KMS-11 (cell line): Measurements from ENCODE around the gene LCA5L.

Source experiments
- H2AFZ ChIP-seq: fragments of 200-600 bp; sonication (generic); 2 replicates; pipeline ENCODE4 v1.6.1; 2016; ENCODE audit warnings: antibody characterized with exemption, mixed run types, low read depth
- H3K27ac ChIP-seq: fragments of 200-600 bp; sonication (generic); 2 replicates; pipeline ENCODE4 v1.6.1; 2016; ENCODE audit warnings: mild to moderate bottlenecking, mixed run types
- H3K27me3 ChIP-seq: fragments of 200-600 bp; sonication (generic); 2 replicates; pipeline ENCODE4 v1.6.1; 2017; ENCODE audit warnings: mild to moderate bottlenecking, low read depth, mixed run types, moderate library complexity; ENCODE audit not compliant: insufficient read depth
- H3K36me3 ChIP-seq: fragments of 200-600 bp; sonication (generic); 2 replicates; pipeline ENCODE4 v1.6.1; 2017; ENCODE audit warnings: mild to moderate bottlenecking, mixed run types; ENCODE audit not compliant: insufficient read depth
- H3K4me1 ChIP-seq: fragments of 200-600 bp; sonication (generic); 2 replicates; pipeline ENCODE4 v1.6.1; 2016; ENCODE audit warnings: mild to moderate bottlenecking, low read depth, mixed run types; ENCODE audit not compliant: poor library complexity, severe bottlenecking
- H3K4me2 ChIP-seq: fragments of 200-600 bp; sonication (generic); 2 replicates; pipeline ENCODE4 v1.7.0; 2016; ENCODE audit warnings: mild to moderate bottlenecking, mixed run types
- H3K4me3 ChIP-seq: fragments of 200-600 bp; sonication (generic); IDR thresholded peaks from 2 replicates; pipeline ENCODE4 v1.6.1; 2017; ENCODE audit warnings: low read depth, low read length, mixed read lengths; ENCODE audit not compliant: insufficient read depth
- H3K79me2 ChIP-seq: fragments of 200-600 bp; sonication (generic); 2 replicates; pipeline ENCODE4 v1.6.1; 2016; ENCODE audit warnings: low read depth, mixed run types; ENCODE audit not compliant: insufficient read depth
- H3K9ac ChIP-seq: fragments of 200-600 bp; sonication (generic); 2 replicates; pipeline ENCODE4 v1.6.1; 2016; ENCODE audit warnings: mild to moderate bottlenecking, mixed run types
- H4K20me1 ChIP-seq: fragments of 200-600 bp; sonication (generic); 2 replicates; pipeline ENCODE4 v1.6.1; 2016; ENCODE audit warnings: mild to moderate bottlenecking, mixed run types; ENCODE audit not compliant: insufficient read depth
- CTCF ChIP-seq: fragments of 200-600 bp; sonication (generic); conservative IDR thresholded peaks from 2 replicates; pipeline ENCODE4 v1.6.1; 2017; ENCODE audit warnings: low read depth, mild to moderate bottlenecking, antibody characterized with exemption, low read length, moderate library complexity, mixed read lengths

The LCA5L gene

GRCh38 chr21:39474611-39475010, 29.0 kb upstream of the LCA5L start:
- no peaks in the 10 kb centered on the region for H3K36me3 ChIP-seq

DNA sequence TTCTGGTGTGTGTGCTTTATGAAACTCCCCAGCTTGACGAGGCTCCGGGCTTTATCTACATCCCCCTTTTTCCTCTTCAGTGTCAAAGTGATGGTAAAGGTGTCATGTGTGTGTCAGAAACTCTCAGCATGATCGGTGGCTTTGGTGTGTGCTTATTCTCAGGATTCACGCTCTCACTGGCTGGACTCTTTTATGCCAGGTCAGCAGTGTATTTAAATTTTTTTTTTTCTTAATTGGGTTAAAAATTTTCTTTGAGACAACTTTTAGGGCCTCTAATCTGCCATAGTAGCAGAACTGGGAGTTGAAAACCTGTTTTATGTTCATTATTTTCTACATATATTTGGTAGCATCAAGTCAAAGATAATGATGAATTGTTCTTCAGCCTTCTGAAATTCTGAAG, 27.2 kb upstream of the LCA5L start:
- Histone ChIP-seq H3K9ac (no peak overlapping the region), H3K4me1 (no peaks in the 10 kb centered on the region), H2AFZ (no peak overlapping the region), H3K27ac (no peak overlapping the region), H3K36me3 (no peaks in the 10 kb centered on the region), H3K27me3 (no peaks in the 10 kb centered on the region), H3K4me2 (no peak overlapping the region), H4K20me1 (no peaks in the 10 kb centered on the region), H3K4me3 (no peak overlapping the region), H3K79me2 (no peaks in the 10 kb centered on the region)
- no peak for TF ChIP-seq CTCF

More at GRCh38 chr21:39474611-39475010, 29.0 kb upstream of the LCA5L start:
- H3K9ac ChIP-seq = no peak overlapping the region
- H2AFZ ChIP-seq = no peak overlapping the region
- no peak overlapping the region for H3K4me3 ChIP-seq
- H3K4me2 ChIP-seq = no peak overlapping the region
- no peak for TF ChIP-seq CTCF
- H3K27me3 ChIP-seq = no peaks in the 10 kb centered on the region
- no peaks in the 10 kb centered on the region for H4K20me1 ChIP-seq
- no peaks in the 10 kb centered on the region for H3K4me1 ChIP-seq
- no peaks in the 10 kb centered on the region for H3K79me2 ChIP-seq
- H3K27ac ChIP-seq = no peak overlapping the region

- Histone ChIP-seq H3K9ac (no peak overlapping the region), H3K4me2 (no peak overlapping the region), H3K27me3 (no peaks in the 10 kb centered on the region), H3K79me2 (no peaks in the 10 kb centered on the region), H3K4me1 (no peaks in the 10 kb centered on the region), H3K4me3 (no peak overlapping the region), H2AFZ (no peak overlapping the region), H3K27ac (no peak overlapping the region), H3K36me3 (no peaks in the 10 kb centered on the region), H4K20me1 (no peaks in the 10 kb centered on the region)
- no peak for TF ChIP-seq CTCF
Observed at GRCh38 chr21:39471598-39471997, 26.0 kb upstream of the LCA5L start.

DNA sequence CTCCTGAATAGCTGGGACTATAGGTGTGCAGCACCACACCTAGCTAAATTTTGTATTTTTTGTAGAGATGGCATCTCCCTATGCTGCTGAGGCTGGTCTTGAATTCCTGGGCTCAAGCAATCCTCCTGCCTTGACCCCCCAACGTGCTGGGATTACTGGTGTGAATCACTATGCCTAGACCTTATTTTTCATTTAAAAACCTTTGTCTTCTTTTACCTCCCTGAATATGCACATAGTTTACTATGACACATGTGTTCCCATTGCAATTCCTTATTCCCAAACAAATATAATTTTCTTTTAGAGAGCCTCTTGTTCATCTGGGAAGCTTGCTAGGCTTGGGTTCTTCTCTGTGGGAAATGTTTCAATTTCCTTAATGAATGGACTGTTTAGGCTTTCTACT, 23.0 kb upstream of the LCA5L start:
- no peak for TF ChIP-seq CTCF
- Histone ChIP-seq H3K4me1 (no peaks in the 10 kb centered on the region), H2AFZ (no peak overlapping the region), H3K4me2 (no peak overlapping the region), H3K9ac (no peak overlapping the region), H4K20me1 (no peaks in the 10 kb centered on the region), H3K4me3 (no peak overlapping the region), H3K36me3 (no peaks in the 10 kb centered on the region), H3K27ac (no peak overlapping the region), H3K27me3 (no peaks in the 10 kb centered on the region), H3K79me2 (no peaks in the 10 kb centered on the region)
